IMR-90 (cell line): Measurements from ENCODE around the gene MIER1. TPM values are rescaled to one million over a fixed set of nuclear protein-coding genes. Genes with fewer than 3 reads are reported as not detected.

Experiments
- ATAC-seq: fragments of 200-7000 bp; cut with Tn5 transposase; 2 replicates; pipeline ENCODE4 v1.9.1; 2020; ENCODE audit warnings: low read depth, mild to moderate bottlenecking, moderate library complexity
- BruUV-seq: library from RNA; stranded (reverse); fragments of 400-500 nt; replicated peaks from 2 replicates; lab custom pipeline; 2021; lab: Mats Ljungman, UMichigan
- CTCF ChIA-PET: fragments of 300-600 bp; formaldehyde crosslinking; extraction: SDS; loops from one replicate; lab custom pipeline; 2021; ENCODE audit warnings: antibody characterized with exemption; lab: Yijun Ruan, JAX
- POLR2A ChIA-PET: fragments of 300-600 bp; sonication (Branson Sonifier 250); formaldehyde crosslinking; loops from one replicate; lab custom pipeline; 2022; ENCODE audit warnings: antibody characterized with exemption; ENCODE audit not compliant: unreplicated experiment; lab: Charles Lee
- DNase-seq: peaks from one replicate; pipeline ENCODE4 v3.0.0; 2013
- H2AFZ ChIP-seq: replicated peaks from 2 replicates; pipeline ENCODE3; 2013; ENCODE audit warnings: low read length, mild to moderate bottlenecking; ENCODE audit not compliant: poor library complexity
- H2AK5ac ChIP-seq: 2 replicates; pipeline ENCODE4 v1.6.1; 2013; ENCODE audit warnings: low read depth, low read length, inconsistent platforms
- H2AK9ac ChIP-seq: replicated peaks from 2 replicates; pipeline ENCODE3; 2013; ENCODE audit warnings: mild to moderate bottlenecking, low read depth, low read length, moderate library complexity; ENCODE audit not compliant: poor library complexity
- H2BK120ac ChIP-seq: 2 replicates; pipeline ENCODE4 v1.6.1; 2013; ENCODE audit warnings: low read depth, low read length, inconsistent platforms
- H2BK15ac ChIP-seq: 3 replicates; pipeline ENCODE4 v1.6.1; 2013; ENCODE audit warnings: low read depth, low read length, inconsistent platforms
- H2BK20ac ChIP-seq: 2 replicates; pipeline ENCODE4 v1.6.1; 2013; ENCODE audit warnings: low read depth, mild to moderate bottlenecking, inconsistent platforms, low read length, moderate library complexity
- H2BK5ac ChIP-seq: 2 replicates; pipeline ENCODE4 v1.6.1; 2013; ENCODE audit warnings: mild to moderate bottlenecking, low read depth, low read length, inconsistent platforms; ENCODE audit not compliant: poor library complexity, severe bottlenecking
- H3K14ac ChIP-seq: replicated peaks from 2 replicates; pipeline ENCODE4 v1.6.1; 2013; ENCODE audit warnings: low read depth, low read length, inconsistent platforms
- H3K18ac ChIP-seq: 2 replicates; pipeline ENCODE4 v1.6.1; 2013; ENCODE audit warnings: low read depth, low read length, control low read depth
- H3K23ac ChIP-seq: 2 replicates; pipeline ENCODE4 v1.6.1; 2013; ENCODE audit warnings: low read depth, low read length, inconsistent platforms
- H3K27ac ChIP-seq: 2 replicates; pipeline ENCODE4 v1.5.1; 2013; ENCODE audit warnings: mild to moderate bottlenecking, control low read depth, low read length; ENCODE audit not compliant: insufficient read depth
- H3K27me3 ChIP-seq: 2 replicates; pipeline ENCODE4 v1.6.1; 2013; ENCODE audit warnings: low read length; ENCODE audit not compliant: control insufficient read depth, insufficient read depth
- H3K36me3 ChIP-seq: 2 replicates; pipeline ENCODE4 v1.6.1; 2013; ENCODE audit warnings: low read length, mixed read lengths; ENCODE audit not compliant: control insufficient read depth, insufficient read depth
- H3K4ac ChIP-seq: 2 replicates; pipeline ENCODE4 v1.6.1; 2013; ENCODE audit warnings: low read depth, low read length, inconsistent platforms
- H3K4me1 ChIP-seq: 2 replicates; pipeline ENCODE4 v1.6.1; 2013; ENCODE audit warnings: low read length, mixed read lengths; ENCODE audit not compliant: control insufficient read depth, insufficient read depth
- H3K4me2 ChIP-seq: 2 replicates; pipeline ENCODE4 v1.6.1; 2013; ENCODE audit warnings: low read depth, mild to moderate bottlenecking, control low read depth, low read length, moderate library complexity
- H3K4me3 ChIP-seq: 2 replicates; pipeline ENCODE4 v1.5.1; 2013; ENCODE audit warnings: low read depth, mild to moderate bottlenecking, control low read depth, low read length, moderate library complexity; ENCODE audit not compliant: insufficient read depth
- H3K56ac ChIP-seq: 2 replicates; pipeline ENCODE4 v1.6.1; 2013; ENCODE audit warnings: low read length, inconsistent platforms; ENCODE audit not compliant: insufficient read depth; ENCODE audit errors: extremely low read depth
- H3K79me1 ChIP-seq, 2 experiments: 2 replicates each; pipeline ENCODE4 v1.6.1; 2013; ENCODE audit warnings: low read length in 2 of 2, inconsistent platforms in 1 of 2, low read depth in 1 of 2
- H3K9ac ChIP-seq: 2 replicates; pipeline ENCODE4 v1.6.1; 2013; ENCODE audit warnings: low read depth, low read length, control low read depth
- H3K9me1 ChIP-seq: 2 replicates; pipeline ENCODE4 v1.6.1; 2013; ENCODE audit warnings: low read length, inconsistent platforms; ENCODE audit not compliant: insufficient read depth
- H3K9me3 ChIP-seq: 2 replicates; pipeline ENCODE4 v1.6.1; 2013; ENCODE audit warnings: low read length; ENCODE audit not compliant: control insufficient read depth, insufficient read depth
- H4K20me1 ChIP-seq: 2 replicates; pipeline ENCODE4 v1.6.1; 2013; ENCODE audit warnings: low read length, inconsistent platforms; ENCODE audit not compliant: insufficient read depth
- H4K5ac ChIP-seq: 2 replicates; pipeline ENCODE4 v1.6.1; 2013; ENCODE audit warnings: mild to moderate bottlenecking, low read depth, low read length, control low read depth
- H4K8ac ChIP-seq, 2 experiments: 2 replicates each; pipeline ENCODE4 v1.6.1; 2013; ENCODE audit warnings: low read depth in 2 of 2, low read length in 2 of 2, control low read depth in 1 of 2, inconsistent platforms in 1 of 2
- H4K91ac ChIP-seq: 2 replicates; pipeline ENCODE4 v1.6.1; 2013; ENCODE audit warnings: low read depth, low read length, inconsistent platforms; ENCODE audit not compliant: insufficient read depth
- CHD1 ChIP-seq: IDR thresholded peaks from 2 replicates; pipeline ENCODE4 v1.6.1; 2012; ENCODE audit warnings: low read depth, low read length, improper control_type of control experiment
- FOS ChIP-seq: fragments of 150-350 bp; IDR thresholded peaks from 2 replicates; pipeline ENCODE4 v1.6.1; 2016; ENCODE audit warnings: low read depth, low read length
- MAFK ChIP-seq: IDR thresholded peaks from 2 replicates; pipeline ENCODE4 v1.6.1; 2012; ENCODE audit warnings: low read depth, low read length, improper control_type of control experiment
- MAZ ChIP-seq: IDR thresholded peaks from 2 replicates; pipeline ENCODE4 v1.6.1; 2012; ENCODE audit warnings: low read depth, mild to moderate bottlenecking, low read length, improper control_type of control experiment, moderate library complexity, borderline replicate concordance
- MXI1 ChIP-seq: IDR thresholded peaks from 2 replicates; pipeline ENCODE4 v1.6.1; 2012; ENCODE audit warnings: low read depth, mild to moderate bottlenecking, low read length, moderate library complexity, borderline replicate concordance
- POLR2A ChIP-seq: IDR thresholded peaks from 2 replicates; pipeline ENCODE4 v1.6.1; 2012; ENCODE audit warnings: mild to moderate bottlenecking, low read depth, low read length
- RCOR1 ChIP-seq: IDR thresholded peaks from 2 replicates; pipeline ENCODE4 v1.6.1; 2012; ENCODE audit warnings: mild to moderate bottlenecking, low read length, improper control_type of control experiment; ENCODE audit not compliant: insufficient replicate concordance
- RFX5 ChIP-seq: IDR thresholded peaks from 2 replicates; pipeline ENCODE4 v1.8.0; 2012; ENCODE audit warnings: low read depth, mild to moderate bottlenecking, low read length, moderate library complexity
- WGBS, 2 experiments: methylation state at CpG; one replicate each; pipeline versions ENCODE4 v1.1.5 to v1.1.7; 2013; ENCODE audit warnings: missing lambda C conversion rate in 2 of 2; ENCODE audit not compliant: insufficient read length in 1 of 2; ENCODE audit errors: extremely low coverage in 2 of 2; 5-methylcytosine and 5-hydroxymethylcytosine counted together
- dilution Hi-C: fragments of 300-500 bp; cut with HindIII; formaldehyde crosslinking; loops from one replicate; pipeline ENCODE4 v1.14.3; 2018; ENCODE audit warnings: low sequenced_read_pairs; ENCODE audit not compliant: unreplicated experiment
- in situ Hi-C: fragments of 300-500 bp; cut with MboI; formaldehyde crosslinking; loops from 3 replicates; pipeline ENCODE4 v1.14.3; 2019; ENCODE audit warnings: low sequenced_read_pairs, inconsistent platforms, mixed read lengths
- intact Hi-C: fragments of 100-400 bp; cut with micrococcal nuclease; formaldehyde crosslinking; loops from 2 replicates; pipeline ENCODE4 v1.10.0; 2022
- polyA plus RNA-seq, 3 experiments: library from polyadenylated mRNA; depleted of rRNA; stranded (reverse); fragments of >200 nt; gene quantifications; 2 replicates each; pipeline ENCODE4 v1.2.3, GENCODE V29; 2012; ENCODE audit warnings: low replicate concordance in 1 of 3
- total RNA-seq: library from RNA; depleted of rRNA; stranded (reverse); fragments of >200 nt; gene quantifications from 2 replicates; pipeline ENCODE4 v1.2.3, GENCODE V29; 2012
- TF ChIP-seq, protein P1 (sequence below): conservative IDR thresholded peaks from 2 replicates; pipeline ENCODE4 v1.5.1; 2012; ENCODE audit warnings: mild to moderate bottlenecking, low read depth, low read length, improper control_type of control experiment

Gene MIER1
- total and polyA plus RNA-seq, 2 of the 4 experiments (the other 2 are of a cell fraction), result 5.0 to 11.5 TPM

DNA sequence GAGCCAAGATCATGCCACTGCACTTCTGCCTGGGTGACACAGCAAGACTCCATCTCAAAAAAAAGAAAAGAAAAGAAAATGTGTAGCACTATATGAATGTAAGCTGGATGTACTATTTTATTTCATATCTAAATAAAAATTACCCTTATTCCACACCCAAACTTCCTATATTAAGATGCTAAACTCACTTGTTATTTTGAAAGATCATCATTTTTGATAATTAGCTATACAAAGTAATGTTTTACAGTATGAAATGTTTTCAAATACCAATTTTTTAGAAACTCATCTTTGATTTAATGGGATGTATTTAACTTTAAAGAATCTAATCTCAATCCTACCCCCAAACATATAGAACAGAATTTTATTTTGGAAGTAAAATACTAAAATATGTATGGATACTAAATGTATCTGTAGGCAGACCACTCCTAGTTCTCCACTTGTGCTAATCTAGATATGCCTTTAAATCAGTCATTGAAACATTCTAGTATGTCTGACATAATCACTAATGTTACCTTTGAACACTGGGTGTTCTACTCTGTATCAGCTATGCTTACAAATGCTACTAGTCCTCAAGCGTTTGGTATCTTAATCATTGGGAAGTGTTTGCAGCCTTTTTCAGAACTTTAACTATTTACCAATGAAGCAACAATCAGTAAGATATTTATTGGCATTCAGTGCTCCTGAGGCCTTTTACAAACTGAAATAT is 12.9 kb downstream of the MIER1 start:
- Histone ChIP-seq H4K20me1 (peaks cover 43% of the 10 kb centered on the region), H2BK20ac (no peak overlapping the region), H3K4me1 (peaks cover 6% of the 10 kb centered on the region), H3K4me3 (no peak overlapping the region), H3K14ac (no peak overlapping the region; the same call in 1 of the 2 replicates), H3K27me3 (no peaks in the 10 kb centered on the region), H3K27ac (no peak overlapping the region), H3K4me2 (no peak overlapping the region), H4K91ac (no peak overlapping the region), H3K56ac (no peak overlapping the region), H2BK15ac (no peak overlapping the region), H2BK120ac (no peak overlapping the region), H3K4ac (no peak overlapping the region; the same call in 1 of the 2 replicates), H4K5ac (no peak overlapping the region), H3K18ac (no peak overlapping the region), H3K79me1 (peaks cover 3 to 45% of the 10 kb centered on the region in 2 experiments; a peak in 3 of 4 replicates), H4K8ac (no peak overlapping the region), H2AFZ (no peak overlapping the region), H2AK9ac (no peak overlapping the region), H2AK5ac (no peak overlapping the region), H3K9me1 (peaks cover 3% of the 10 kb centered on the region), H3K9me3 (no peaks in the 10 kb centered on the region), H2BK5ac (no peak overlapping the region), H3K9ac (no peak overlapping the region), H3K23ac (0 out of 2 replicates have a peak overlapping the region, but pooled peaks have one; percentile 5), H3K36me3 (no peaks in the 10 kb centered on the region)
- intact Hi-C loops (loop anchor here (10.0 kb wide), 1 partner anchor 1093 kb away; no protein-coding TSS in a partner anchor), dilution Hi-C loops (no loop called here), in situ Hi-C loops (loop anchor here (25.0 kb wide), 2 partner anchors 400 to 1125 kb away; partner anchors contain the start of gene SGIP1)
- no peak for DNase-seq
- TF ChIP-seq, protein P1, sequence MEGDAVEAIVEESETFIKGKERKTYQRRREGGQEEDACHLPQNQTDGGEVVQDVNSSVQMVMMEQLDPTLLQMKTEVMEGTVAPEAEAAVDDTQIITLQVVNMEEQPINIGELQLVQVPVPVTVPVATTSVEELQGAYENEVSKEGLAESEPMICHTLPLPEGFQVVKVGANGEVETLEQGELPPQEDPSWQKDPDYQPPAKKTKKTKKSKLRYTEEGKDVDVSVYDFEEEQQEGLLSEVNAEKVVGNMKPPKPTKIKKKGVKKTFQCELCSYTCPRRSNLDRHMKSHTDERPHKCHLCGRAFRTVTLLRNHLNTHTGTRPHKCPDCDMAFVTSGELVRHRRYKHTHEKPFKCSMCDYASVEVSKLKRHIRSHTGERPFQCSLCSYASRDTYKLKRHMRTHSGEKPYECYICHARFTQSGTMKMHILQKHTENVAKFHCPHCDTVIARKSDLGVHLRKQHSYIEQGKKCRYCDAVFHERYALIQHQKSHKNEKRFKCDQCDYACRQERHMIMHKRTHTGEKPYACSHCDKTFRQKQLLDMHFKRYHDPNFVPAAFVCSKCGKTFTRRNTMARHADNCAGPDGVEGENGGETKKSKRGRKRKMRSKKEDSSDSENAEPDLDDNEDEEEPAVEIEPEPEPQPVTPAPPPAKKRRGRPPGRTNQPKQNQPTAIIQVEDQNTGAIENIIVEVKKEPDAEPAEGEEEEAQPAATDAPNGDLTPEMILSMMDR, result no peak
- TF ChIP-seq MAFK (no peak), POLR2A (no peak), CHD1 (no peak), MAZ (no peak), RFX5 (no peak), RCOR1 (no peak), FOS (no peak), MXI1 (no peak)
- no peak for ATAC-seq
- BruUV-seq, result no TSS peak
- CTCF ChIA-PET, result interaction anchor here (0.7 kb wide), 1 partner anchor 10 kb away, joined by 3 read pairs; no protein-coding TSS in a partner anchor
- no CpG with 5 or more reads among the region's 1 CpG for WGBS, 2 experiments
- POLR2A ChIA-PET, result no interaction called here
